Middle frontal gyrus (tissue), 1 donor: ENCODE results near the gene MYL2.

ENCODE experiments used
- DNase-seq: peaks from one replicate; pipeline ENCODE4 v3.0.0-alpha.2; 2015; ENCODE audit warnings: low spot score; ENCODE audit errors: extremely low spot score

Gene MYL2

GRCh38 chr12:110930348-110931314 lies 10.3 kb upstream of the MYL2 start:
- DNase-seq, result no peak

DNA sequence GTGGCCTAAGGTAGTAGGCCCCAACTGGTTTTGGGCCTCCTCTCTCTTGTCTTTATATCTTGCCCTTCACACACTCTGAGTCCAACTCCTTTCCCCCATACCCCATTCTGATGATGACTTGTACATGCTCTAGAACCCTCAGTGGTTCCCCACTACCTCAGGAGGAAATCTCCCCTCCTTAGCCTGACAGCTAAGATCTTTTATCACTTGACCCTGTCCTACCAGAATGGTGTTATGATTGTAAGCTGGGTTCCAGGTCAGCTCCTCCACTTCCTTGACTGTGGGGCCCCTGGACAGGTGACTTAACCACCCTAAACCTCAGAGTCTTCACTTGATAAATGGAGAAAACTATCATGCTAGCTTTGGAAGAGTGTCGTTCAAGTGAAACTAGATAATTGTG lies 9.4 kb upstream of the MYL2 start:
- DNase-seq, result no peak

DNA sequence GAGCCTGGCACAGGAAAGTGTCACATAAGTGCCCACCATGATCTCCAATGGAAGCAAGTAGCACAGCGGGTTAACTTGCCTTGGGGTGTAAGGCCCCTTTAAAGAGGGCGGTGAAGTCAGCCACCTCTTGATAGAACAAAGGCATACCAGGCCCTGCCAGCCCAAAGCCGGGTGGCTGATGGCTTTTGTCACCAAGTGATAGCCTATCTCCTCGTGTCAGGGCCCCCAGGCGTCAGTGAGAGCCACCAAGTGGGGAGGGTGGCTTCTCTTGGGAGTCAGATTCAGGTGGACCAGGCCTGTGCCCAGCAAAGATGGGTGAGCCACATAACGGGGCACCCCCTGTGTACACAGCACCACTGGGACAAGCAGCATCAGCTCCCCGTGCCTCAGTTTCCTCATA lies 8.3 kb upstream of the MYL2 start:
- DNase-seq, result no peak

GRCh38 chr12:110927546-110927945 lies 7.2 kb upstream of the MYL2 start:
- DNase-seq, result no peak

DNA sequence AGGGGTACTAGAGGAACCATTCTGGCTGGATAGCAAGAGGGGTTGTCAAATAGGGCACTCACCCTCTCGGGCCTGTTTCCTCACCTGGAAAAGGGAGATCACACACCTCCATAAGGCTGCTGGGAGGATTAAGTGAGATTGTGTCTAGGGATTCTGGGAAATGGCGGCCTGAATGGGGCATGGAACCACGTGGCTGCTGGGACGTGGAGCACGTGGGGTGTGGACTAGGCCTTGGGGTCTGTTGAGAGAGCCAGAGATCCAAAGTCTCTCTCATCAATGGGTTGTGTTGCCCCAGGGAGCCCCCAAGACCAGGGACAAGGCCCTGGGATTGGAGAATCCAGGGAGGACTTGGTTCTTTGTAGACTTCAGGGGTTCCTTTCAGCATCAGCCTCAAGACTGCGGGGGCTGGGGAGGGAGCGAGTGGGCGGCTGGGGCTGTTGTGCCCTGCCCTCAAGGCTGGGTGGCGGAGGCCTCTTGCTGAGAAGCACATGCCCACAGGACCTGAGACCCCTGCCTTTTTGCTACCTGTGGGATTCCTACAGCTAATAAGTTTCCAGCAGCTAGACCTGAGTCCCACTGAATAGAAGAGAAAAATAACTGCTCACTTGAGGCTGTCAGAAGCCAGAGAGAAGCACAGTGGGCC lies 3.4 kb upstream of the MYL2 start:
- no peak for DNase-seq

DNA sequence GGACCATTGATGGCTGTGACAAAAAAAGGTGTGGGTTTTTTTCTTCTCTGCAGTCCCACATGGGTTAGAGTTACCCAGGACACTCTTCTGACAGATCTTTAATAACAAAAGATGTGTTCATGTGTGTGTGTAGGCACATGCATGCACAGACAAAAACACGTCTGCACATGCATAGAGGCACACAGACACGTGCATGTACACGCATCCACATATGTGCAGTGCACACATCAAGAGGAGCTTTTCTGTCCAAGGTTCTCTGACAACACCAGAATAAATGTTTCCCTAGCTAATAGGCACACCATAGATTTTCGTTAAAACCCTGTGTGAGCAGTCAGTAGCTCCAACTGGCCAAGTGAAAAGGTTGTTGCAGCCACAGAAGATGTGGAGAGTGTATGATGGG lies 2.8 kb upstream of the MYL2 start:
- no peak for DNase-seq

GRCh38 chr12:110922652-110923051 lies 2.3 kb upstream of the MYL2 start:
- DNase-seq, result no peak

DNA sequence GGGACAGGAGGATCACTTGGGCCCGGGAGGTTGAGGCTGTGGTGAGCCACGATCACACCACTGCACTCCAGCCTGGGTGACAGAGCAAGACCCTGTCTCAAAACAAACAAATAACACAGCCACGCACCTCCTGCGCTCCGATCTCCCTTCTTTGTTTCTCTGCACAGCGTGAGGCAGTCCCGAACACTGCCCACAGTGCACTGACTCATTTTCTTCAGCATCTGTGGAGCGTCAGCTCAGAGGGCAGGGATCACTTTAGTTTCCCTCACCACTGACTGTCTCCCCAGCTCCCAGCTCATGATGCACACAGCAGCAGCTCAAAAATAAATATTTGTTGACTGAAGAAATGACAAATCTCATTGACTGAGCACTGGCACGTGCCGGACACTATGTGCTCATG lies 883 bp upstream of the MYL2 start:
- DNase-seq, result no peak

GRCh38 chr12:110919720-110920119 lies 659 bp downstream of the MYL2 start:
- no peak for DNase-seq

DNA sequence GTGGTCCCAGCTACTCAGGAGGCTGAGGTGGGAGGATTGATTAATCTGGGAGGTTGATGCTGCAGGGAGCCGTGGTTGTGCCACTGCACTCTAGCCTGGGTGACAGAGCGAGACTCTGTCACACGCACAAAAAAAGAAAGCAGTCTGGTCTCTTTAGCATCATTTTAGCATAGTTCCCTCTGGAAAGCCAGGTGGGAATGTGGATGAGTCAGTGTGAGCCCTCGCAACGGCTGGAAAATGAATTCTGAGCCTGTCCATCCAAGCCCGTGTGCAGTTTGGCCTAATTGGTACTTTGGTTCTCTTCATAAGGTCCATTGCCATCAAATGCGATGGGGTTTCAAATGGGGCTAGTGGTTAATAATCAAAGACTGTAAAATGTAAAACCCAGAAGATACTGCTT lies 2.4 kb downstream of the MYL2 start:
- DNase-seq, result no peak

- no peak for DNase-seq
Observed at GRCh38 chr12:110917467-110917866, 2.9 kb downstream of the MYL2 start.

DNA sequence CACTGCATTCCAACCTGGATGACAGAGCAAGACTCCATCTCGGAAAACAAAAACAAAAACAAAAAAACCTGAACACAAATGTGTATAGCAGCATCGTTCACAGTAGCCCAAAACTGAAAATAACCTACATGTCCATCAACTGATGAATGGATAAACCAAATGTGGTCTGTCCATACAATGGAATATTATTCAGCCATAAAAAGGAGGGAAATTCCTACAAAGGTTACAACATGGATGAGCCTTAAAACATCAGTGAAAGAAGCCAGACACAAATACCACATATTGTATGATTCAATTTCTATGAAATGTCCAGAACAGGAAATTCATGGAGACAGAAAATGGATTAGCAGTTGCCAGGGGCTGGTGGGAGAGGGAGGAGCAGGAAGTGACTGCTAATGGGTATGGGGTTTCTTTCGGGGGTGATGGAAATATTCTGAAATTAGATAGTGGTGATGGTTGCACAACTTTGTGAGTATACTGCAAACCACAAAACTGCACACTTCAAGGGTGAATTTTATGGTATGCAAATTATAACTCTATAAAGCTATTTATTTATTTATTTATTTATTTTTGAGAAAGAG lies 4.0 kb downstream of the MYL2 start:
- no peak for DNase-seq

DNA sequence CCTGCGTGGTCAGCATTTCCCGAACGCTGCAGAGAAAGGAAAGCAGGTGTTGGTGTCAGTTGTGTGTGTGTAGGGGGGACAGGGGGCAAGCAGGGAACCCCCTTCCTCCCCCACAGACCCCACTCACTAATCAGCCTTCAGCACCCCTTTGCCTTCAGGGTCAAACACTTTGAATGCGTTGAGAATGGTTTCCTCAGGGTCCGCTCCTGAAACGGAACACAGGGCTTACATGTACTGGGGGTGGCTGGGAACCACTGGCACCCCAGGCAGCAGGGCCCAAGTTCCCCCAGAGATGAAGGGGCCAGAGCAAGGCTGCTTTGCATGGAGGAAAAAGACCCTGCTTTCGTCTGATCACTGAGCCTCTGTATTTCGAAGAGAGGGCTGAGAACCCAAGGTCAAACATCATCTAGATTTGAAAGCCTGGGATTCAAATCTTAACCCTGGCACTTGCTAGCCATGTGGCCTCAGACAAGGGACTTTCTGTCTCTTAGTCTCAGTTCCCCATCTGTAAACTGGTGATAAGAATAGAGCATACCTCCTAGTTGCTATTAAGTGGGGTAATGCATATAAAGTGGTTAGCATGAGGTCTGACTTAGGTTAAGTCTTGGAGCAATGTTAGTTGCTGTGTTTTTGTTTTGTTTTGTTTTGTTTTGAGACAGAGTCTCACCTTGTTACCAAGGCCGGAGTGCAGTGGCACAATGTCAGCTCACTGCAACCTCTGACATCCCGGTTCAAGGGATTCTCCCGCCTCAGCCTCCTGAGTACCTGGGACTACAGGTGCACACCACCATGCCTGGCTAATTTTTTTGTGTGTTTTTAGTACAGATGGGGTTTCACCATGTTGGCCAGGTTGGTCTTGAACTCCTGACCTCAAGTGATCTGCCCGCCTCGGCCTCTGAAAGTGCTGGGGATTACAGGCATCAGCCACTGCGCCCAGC lies 7.0 kb downstream of the MYL2 start:
- no peak for DNase-seq

DNA sequence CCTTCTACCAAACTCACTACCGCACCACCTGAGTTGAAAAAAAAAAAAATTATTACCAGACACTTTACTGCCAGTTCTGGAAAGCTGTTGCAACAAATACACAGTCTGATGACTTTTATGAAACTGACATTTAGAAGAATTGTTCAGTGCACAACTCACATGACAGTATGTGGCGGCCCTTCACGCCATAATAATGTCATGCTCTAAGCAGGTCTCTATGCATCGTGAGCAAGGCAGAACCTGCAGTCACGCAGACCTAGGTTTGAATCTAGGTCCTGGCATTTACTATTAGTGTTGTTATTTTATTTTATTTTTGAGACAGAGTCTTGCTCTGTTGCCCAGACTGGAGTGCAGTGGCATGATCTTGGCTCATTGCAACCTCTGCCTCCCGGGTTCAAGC lies 8.1 kb downstream of the MYL2 start:
- DNase-seq, result no peak

DNA sequence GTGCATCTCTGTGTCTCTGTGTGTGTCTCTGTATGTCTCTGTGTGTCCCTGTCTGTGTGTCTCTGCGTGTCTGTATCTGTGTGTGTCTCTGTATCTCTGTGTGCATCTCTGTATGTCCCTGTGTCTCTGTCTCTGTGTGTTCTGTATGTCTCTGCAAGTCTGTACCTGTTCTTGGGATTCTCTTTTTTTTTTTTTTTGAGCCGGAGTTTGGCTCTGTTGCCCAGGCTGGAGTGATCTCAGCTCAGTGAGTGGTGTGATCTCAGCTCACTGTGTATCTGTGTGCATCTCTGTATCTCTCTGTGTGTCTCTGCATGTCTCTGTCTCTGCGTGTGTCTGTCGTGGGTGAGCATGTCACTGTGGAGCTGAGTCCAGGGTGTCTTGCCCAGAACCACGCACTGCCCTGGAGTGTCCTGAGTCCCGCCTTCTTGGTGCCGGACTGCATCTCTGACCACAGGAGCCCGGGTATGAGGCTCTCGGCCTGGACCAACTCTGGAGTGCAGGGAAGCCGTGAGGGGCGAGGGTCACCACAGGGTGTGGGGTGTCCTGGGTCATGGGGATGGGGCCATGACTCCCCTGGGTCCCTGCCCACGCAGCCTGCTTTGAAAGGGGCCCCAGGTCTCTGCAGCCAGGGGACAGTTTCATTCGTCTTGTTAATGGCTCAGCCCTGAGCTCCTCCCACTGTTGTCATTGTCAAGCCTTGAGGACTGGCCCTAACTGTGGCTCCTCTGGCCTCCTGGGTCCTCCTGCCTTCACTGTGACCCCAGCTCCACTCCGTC lies 11.8 kb downstream of the MYL2 start:
- DNase-seq, result no peak

- no peak for DNase-seq
Observed at GRCh38 chr12:110907583-110907982, 12.8 kb downstream of the MYL2 start.

DNA sequence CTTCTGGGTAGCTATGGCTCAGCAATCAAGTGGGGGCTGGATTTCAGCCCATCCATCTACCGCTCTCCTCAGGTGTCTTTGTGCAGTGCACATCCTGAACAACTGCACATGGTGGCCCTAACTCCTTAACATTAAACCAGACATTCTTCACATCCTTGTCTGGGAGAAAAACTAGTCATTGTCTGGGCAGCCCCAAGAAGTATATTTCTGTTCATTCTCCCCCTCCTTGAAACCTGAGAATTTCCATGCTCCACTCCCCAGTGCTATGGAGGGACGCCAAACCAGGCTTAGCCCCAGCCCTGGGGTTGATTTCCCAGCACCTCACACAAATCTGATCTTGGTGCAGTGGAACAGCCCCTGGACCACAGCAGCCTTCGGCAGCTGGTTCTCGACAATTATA lies 13.4 kb downstream of the MYL2 start:
- no peak for DNase-seq

DNA sequence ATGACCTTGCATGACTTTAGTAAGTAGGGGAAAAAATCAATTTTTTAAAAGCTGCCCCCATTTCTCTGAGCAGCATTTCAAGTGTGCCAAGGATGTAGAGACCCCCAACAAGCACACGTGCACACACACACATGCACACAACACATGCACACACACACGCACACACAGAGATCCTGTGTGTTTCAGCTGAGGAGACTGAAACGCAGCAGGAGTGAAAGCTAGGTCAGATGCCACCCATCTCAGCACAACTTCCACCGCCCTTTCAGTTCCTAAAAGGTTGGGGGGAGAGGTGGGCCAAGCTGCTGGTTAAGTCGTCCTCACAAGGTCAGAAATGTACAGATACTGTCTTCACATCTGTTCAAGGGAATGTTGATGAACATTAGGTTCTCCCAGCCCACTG lies 13.9 kb downstream of the MYL2 start:
- no peak for DNase-seq

DNA sequence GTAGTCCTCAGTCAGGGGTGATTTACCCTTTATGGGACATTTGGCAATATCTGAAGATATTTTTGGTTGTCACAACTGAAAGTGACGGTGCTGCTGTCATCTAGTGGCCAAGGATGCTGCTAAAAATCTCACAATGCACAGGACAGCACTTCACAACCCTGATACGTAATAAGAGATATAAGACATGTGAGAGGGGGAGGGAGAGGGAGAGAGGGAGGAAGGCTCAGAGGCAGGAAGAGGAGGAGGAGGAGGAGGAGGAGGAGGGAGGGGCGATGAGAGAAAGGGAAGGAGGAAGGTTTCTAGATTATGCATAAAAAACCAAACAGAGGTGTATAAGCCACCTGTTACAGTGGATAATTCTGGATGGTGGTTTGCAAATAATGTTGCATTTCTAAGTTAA lies 14.3 kb downstream of the MYL2 start:
- DNase-seq, result no peak

GRCh38 chr12:110903511-110903910 lies 16.9 kb downstream of the MYL2 start:
- no peak for DNase-seq

DNA sequence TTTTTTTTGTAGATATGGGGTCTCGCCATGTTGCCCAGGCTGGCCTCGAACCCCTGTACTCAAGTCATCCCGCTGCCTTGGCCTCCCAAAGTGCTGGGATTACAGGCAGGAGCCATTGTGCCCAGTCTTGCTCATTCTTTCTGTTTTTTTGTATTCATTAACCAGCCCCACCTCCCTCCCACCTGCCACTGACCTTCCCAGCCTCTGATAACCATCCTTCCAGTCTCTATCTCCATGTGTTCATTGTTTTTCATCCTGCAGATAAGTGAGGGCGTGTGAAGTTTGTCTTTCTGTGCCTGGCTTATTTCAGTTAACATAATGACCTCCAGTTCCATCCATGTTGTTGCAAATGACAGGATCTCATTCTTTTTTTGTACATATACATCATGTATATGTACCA lies 19.0 kb downstream of the MYL2 start:
- DNase-seq, result no peak
